ENCODE results near the gene EFCC1. TPM values are rescaled to one million over a fixed set of nuclear protein-coding genes. Genes with fewer than 3 reads are reported as not detected.

Gene EFCC1
- total RNA-seq, 2 donors from 2014 or later, result 1.8 to 4.0 TPM

DNA sequence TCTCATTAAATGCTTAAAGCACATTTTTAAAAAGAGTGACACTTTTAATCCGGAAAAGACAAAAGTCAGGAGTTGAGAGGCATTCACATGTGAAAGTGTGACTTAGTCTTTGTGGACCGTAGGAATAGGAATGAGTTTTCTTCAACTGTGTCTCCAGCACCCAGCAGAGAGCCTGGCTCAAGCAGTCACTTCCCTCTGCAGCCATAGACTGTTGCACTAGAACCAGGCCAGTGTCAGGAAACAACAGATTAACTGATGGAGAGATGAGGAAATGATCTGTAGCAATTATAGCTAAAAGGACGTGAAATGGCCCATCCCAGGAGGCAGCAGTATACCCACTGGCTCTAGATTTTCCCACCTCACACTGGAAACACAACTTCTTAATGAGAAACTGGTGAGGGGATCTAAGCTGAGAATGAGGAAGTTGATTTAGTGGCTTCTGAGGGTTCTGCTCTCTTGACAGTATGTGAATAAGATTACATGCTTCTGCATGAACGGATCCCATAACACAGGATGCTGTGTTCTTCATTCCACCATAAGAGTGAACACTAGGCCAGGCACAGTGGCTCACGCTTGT is 27.0 kb upstream of the EFCC1 start:
- Histone ChIP-seq H3K27me3 (no peaks in the 10 kb centered on the region), H3K27ac (no peak overlapping the region), H3K36me3 (replicated peaks in 1 of 2; ENCODE audit: insufficient read depth in 1 of 2, low read depth in 2 of 2) (no peaks in the 10 kb centered on the region), H3K9me3 (no peaks in the 10 kb centered on the region), H3K4me3 (no peak overlapping the region), H3K4me1 (no peaks in the 10 kb centered on the region)
- DNase-seq, result no peak
- TF ChIP-seq, protein P1, sequence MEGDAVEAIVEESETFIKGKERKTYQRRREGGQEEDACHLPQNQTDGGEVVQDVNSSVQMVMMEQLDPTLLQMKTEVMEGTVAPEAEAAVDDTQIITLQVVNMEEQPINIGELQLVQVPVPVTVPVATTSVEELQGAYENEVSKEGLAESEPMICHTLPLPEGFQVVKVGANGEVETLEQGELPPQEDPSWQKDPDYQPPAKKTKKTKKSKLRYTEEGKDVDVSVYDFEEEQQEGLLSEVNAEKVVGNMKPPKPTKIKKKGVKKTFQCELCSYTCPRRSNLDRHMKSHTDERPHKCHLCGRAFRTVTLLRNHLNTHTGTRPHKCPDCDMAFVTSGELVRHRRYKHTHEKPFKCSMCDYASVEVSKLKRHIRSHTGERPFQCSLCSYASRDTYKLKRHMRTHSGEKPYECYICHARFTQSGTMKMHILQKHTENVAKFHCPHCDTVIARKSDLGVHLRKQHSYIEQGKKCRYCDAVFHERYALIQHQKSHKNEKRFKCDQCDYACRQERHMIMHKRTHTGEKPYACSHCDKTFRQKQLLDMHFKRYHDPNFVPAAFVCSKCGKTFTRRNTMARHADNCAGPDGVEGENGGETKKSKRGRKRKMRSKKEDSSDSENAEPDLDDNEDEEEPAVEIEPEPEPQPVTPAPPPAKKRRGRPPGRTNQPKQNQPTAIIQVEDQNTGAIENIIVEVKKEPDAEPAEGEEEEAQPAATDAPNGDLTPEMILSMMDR (IDR thresholded peaks at IDR 0.05), result no peak
- TF ChIP-seq POLR2A (IDR thresholded peaks at IDR 0.05), result no peak
- WGBS, 2 donors, result 46 to 70% methylated on average over 5 of the region's 5 CpGs
- intact Hi-C loops (cut with DNase I), result no loop called here
- no peak for ATAC-seq

DNA sequence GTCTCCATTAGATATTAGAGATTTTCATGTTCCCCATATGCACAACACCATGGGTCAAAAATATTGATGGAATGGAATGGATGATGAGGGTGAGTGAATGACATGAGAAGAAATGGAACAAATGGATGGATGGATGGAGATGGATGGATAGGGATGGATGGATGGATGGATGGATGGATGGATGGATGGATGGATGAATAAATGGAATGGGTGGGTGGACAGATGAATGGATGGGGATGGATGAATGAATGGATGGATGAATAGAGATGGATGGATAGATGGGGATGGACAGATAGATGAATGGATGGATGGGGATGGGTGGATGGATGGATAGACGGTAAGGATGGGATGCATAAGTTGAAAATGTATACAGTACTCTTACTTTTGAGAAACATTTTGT is 25.8 kb upstream of the EFCC1 start:
- Histone ChIP-seq H3K9me3 (no peaks in the 10 kb centered on the region), H3K27me3 (no peaks in the 10 kb centered on the region), H3K36me3 (replicated peaks in 1 of 2; ENCODE audit: insufficient read depth in 1 of 2, low read depth in 2 of 2) (no peaks in the 10 kb centered on the region), H3K4me3 (no peak overlapping the region), H3K4me1 (no peaks in the 10 kb centered on the region), H3K27ac (no peak overlapping the region)
- intact Hi-C loops (cut with DNase I), result no loop called here
- ATAC-seq, result no peak
- no peak for DNase-seq
- WGBS, 2 donors, result 86 to 91% methylated on average over 1 of the region's 1 CpG
- TF ChIP-seq POLR2A (IDR thresholded peaks at IDR 0.05), result no peak
- TF ChIP-seq, protein P1 (IDR thresholded peaks at IDR 0.05), result no peak

DNA sequence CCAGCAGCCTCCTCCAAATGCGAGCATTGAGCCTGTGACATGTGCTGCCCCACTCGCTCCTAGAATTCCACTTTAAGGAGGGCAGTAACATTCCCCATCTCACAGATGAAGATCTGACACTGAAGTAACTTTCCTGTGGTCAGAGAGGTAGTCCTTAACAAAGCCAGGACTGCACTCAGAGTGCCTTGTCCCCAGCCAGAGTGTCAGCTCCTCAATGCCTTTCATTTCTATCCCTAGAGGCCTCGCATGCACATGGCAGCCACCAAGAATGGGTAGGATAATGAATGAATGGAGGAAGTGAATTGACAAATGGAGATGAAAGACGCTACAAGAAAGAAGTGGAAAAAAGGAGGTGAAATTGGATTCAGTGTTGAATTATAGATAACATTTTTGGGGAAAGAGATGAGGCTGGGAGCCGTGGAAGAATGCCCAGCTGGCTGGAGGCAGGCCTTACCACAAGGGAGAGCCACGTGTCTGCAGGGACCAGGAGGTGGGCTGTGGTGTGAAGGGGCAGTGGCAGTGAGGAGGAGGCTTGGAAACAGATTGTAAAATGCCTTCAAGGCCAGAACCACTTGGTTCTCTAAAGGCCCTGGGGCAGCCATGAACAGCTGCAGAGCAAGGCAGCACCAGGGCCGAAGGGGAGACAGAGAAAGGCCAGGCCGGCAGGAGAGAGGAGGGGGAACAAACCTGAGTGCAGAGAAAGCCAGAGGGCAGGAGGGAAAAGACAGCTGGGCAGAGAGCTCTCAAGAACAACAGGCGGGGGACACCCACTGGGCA is 17.6 kb upstream of the EFCC1 start:
- Histone ChIP-seq H3K27me3 (no peaks in the 10 kb centered on the region), H3K4me1 (no peaks in the 10 kb centered on the region), H3K9me3 (no peaks in the 10 kb centered on the region), H3K27ac (no peak overlapping the region), H3K36me3 (replicated peaks in 1 of 2; ENCODE audit: insufficient read depth in 1 of 2, low read depth in 2 of 2) (no peaks in the 10 kb centered on the region), H3K4me3 (no peak overlapping the region)
- ATAC-seq (no peak), DNase-seq (no peak)
- WGBS, 2 donors, result 70 to 82% methylated on average over 7 to 9 of the region's 9 CpGs
- intact Hi-C loops (cut with DNase I), result no loop called here
- TF ChIP-seq, protein P1 (IDR thresholded peaks at IDR 0.05), result no peak
- no peak for TF ChIP-seq POLR2A (IDR thresholded peaks at IDR 0.05)

DNA sequence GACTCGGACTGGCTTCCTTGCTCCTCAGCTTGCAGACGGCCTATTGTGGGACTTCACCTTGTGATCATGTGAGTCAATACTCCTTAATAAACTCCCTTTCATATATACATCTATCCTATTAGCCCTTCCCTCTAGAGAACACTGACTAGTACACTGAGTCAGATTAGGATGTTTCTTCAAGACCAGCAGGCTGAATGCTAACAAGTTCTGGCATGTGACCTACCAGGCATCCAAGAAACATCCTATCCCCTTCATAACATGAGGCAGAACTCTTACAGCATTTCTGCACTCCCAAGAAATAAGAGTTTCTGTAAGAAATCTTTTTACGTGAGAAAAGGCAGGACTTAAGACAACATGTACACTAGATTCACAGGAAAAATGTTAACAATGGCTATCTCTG is 16.5 kb upstream of the EFCC1 start:
- Histone ChIP-seq H3K36me3 (replicated peaks in 1 of 2; ENCODE audit: insufficient read depth in 1 of 2, low read depth in 2 of 2) (no peaks in the 10 kb centered on the region), H3K9me3 (no peaks in the 10 kb centered on the region), H3K4me1 (no peaks in the 10 kb centered on the region), H3K27ac (no peak overlapping the region), H3K4me3 (no peak overlapping the region), H3K27me3 (no peaks in the 10 kb centered on the region)
- no peak for ATAC-seq
- intact Hi-C loops (cut with DNase I), result no loop called here
- WGBS, 2 donors, result 75 to 86% methylated on average over 3 of the region's 3 CpGs
- no peak for DNase-seq
- TF ChIP-seq, protein P1 (IDR thresholded peaks at IDR 0.05), result no peak
- no peak for TF ChIP-seq POLR2A (IDR thresholded peaks at IDR 0.05)
